Upper lobe of right lung (tissue), 1 donor: ENCODE data around the gene MIDN. TPM values are rescaled to one million over a fixed set of nuclear protein-coding genes. Genes with fewer than 3 reads are reported as not detected.

Experiments
- ATAC-seq: fragments of 200-7000 bp; cut with Tn5 transposase; one replicate; pipeline ENCODE4 v1.9.1; 2020; ENCODE audit warnings: mild to moderate bottlenecking, moderate library complexity
- DNase-seq: peaks from one replicate; pipeline ENCODE4 v3.0.0-alpha.2; 2020
- H3K27ac ChIP-seq: fragments of 200-600 bp; one replicate; pipeline ENCODE4 v1.8.0; 2022
- H3K27me3 ChIP-seq: fragments of 200-600 bp; one replicate; pipeline ENCODE4 v1.8.0; 2022; ENCODE audit warnings: mild to moderate bottlenecking
- H3K36me3 ChIP-seq: fragments of 200-600 bp; one replicate; pipeline ENCODE4 v1.8.0; 2022
- H3K4me1 ChIP-seq: fragments of 200-600 bp; one replicate; pipeline ENCODE4 v1.8.0; 2022
- H3K4me3 ChIP-seq: fragments of 200-600 bp; one replicate; pipeline ENCODE4 v1.8.0; 2022; ENCODE audit warnings: mild to moderate bottlenecking
- H3K9me3 ChIP-seq: fragments of 200-600 bp; one replicate; pipeline ENCODE4 v1.8.0; 2022
- CTCF ChIP-seq: fragments of 200-600 bp; IDR thresholded peaks from one replicate; pipeline ENCODE4 v1.8.0; 2022; ENCODE audit warnings: antibody characterized with exemption
- intact Hi-C: fragments of 100-400 bp; cut with DNase I; formaldehyde crosslinking; loops from one replicate; pipeline ENCODE4 v1.11.0; 2022
- total RNA-seq: library from RNA; stranded (reverse); fragmentation: NEBNext Ultra II Directional; extraction: Animal tissue kit (Norgen Biotek cat#: 25700); gene quantifications from one replicate; pipeline ENCODE4 v1.2.1, GENCODE V29; 2021
- donor health status: DM: no; HTN: yes; CAD: no; lungs with severe emphysema.

MIDN gene
- total RNA-seq, 1 donor from 2014 or later, result 135 TPM

DNA sequence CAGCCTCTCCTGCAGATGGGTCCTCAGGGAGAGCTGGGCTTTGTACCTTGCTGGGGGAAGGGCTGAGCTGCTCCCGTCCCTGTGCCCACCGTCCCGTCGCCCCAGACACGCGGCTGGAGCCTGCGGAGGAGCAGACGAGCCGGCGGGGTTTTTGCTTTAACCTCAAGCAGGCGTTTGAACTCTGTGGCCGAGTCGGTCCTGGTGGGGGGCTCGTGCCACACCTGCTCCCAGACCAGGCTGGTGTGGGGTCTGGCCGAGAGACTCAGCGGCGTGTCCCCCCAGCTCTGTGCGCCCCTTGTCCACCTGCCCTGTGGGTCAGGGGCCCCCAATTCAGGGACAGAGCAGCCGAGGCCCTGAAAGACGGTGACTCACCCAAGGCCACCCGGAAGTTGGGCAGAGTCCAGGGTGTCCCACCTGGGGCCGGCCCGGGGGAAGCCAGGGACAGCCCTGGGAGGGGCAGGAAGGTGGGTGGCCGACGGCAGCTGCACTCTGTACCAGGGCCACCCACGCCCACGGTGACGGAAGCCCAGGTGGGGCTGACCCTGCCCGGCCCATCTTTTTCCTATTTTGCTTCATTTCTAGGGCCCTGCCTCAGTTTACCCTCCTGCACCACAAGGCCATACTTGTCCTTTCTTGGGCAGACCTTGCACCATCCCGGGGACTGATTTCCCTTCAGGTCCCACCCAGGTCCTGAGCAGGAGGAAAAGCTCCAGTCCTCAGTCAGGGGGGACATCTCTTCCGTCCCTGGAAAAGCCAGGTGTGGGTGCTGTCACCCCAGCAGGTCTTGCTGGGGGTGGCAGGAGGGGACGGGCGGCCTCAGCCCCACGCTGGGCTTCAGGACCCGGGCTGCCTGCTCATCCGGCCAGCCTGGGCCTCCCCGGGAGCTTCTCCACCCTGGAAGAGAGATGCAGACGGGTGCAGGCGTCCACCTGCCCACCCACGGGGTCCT, 42.6 kb downstream of the MIDN start:
- Histone ChIP-seq H3K27me3 (peaks cover 88% of the 10 kb centered on the region), H3K9me3 (no peaks in the 10 kb centered on the region), H3K4me1 (no peaks in the 10 kb centered on the region), H3K36me3 (no peaks in the 10 kb centered on the region), H3K27ac (no peak overlapping the region), H3K4me3 (no peak overlapping the region)
- DNase-seq, result no peak
- ATAC-seq, result no peak
- intact Hi-C loops, result no loop called here
- no peak for TF ChIP-seq CTCF

GRCh38 chr19:1291761-1292418, 43.5 kb downstream of the MIDN start:
- no peak for ATAC-seq
- no peaks in the 10 kb centered on the region for H3K9me3 ChIP-seq
- no peak for TF ChIP-seq CTCF
- H3K27ac ChIP-seq, result no peak overlapping the region
- intact Hi-C loops, result no loop called here
- H3K27me3 ChIP-seq, result peaks cover 82% of the 10 kb centered on the region
- no peaks in the 10 kb centered on the region for H3K36me3 ChIP-seq
- H3K4me1 ChIP-seq, result no peaks in the 10 kb centered on the region
- no peak overlapping the region for H3K4me3 ChIP-seq
- no peak for DNase-seq

DNA sequence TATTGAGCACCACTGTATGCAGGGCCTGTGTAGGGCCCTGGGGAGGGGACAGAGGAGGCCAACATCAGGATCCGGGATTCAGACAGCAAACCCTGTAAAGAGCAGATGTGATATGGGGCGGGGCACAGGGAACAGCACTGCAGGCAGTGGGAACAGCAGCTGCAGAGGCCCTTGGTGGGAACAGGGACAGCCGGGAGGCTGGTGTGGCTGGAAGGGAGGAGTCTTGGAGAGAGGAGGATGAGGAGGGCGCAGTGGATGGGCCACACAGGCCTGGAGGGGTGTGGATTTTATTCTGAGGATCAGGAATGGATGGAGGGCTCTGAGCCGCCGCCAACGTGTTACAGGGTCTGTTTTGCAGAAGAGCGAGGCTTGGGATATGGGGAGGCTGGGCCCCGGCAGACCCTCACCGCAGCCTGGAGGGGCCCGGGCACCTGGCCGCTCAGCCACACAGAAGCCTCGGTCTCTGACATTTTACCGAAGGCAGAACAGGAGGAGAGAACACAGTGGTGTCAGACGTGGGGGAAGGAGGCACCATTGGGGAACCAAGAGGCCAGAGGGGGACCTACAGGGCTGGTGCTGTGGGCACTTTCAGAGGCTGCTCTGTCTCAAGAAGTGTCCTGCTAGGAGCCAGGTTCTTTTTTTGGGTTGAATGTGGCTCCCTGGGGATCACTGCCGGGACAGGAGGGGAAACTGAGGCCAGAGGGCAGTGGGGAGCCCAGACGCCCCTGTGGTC, 44.2 kb downstream of the MIDN start:
- ATAC-seq, result no peak
- intact Hi-C loops, result no loop called here
- Histone ChIP-seq H3K27ac (no peak overlapping the region), H3K4me1 (no peaks in the 10 kb centered on the region), H3K4me3 (no peak overlapping the region), H3K36me3 (no peaks in the 10 kb centered on the region), H3K27me3 (peaks cover 75% of the 10 kb centered on the region), H3K9me3 (no peaks in the 10 kb centered on the region)
- TF ChIP-seq CTCF, result no peak
- no peak for DNase-seq

DNA sequence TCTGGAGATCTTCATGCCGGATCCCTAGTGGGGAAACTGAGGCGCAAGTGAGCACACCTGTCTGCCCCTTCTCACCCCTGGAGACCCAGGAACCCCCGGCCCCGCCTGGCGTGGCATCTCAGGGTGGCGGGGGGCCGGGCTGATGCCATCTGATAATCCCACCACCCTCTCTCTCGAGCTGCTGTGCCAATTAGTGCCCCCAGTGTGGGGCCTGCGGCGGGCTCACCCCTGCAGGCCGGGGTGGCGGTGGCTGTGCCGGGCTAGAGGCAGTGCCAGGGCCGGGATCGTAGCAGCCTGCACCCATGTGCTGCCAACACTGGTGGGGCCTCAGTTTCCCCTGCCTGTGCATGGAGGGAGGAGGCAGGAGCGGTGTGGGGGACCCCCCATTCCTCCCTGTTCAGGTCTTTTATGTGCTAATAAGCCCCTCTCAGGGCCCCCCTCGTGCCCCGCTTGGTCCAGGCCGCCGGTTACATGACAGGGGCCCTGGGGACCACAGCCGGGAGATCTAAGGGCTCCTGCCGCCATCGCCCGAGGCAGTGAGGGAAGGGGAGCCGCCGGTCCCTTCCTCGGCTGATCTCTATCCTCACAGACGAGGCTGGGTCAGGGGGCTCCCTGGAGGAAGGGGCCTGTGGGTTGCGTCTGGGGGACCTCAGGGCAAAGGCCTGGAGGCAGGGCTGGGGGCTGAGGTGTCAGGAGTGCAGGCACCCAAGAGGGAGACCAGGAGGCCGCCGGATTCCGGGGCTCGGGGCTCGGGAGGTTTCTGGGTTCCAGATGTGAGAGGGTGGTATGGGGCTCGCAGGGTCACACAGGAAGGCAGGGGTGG, 45.6 kb downstream of the MIDN start:
- intact Hi-C loops, result no loop called here
- peaks cover 61% of the 10 kb centered on the region for H3K27me3 ChIP-seq
- no peak overlapping the region for H3K27ac ChIP-seq
- DNase-seq (no peak), ATAC-seq (no peak)
- H3K9me3 ChIP-seq, result no peaks in the 10 kb centered on the region
- no peak for TF ChIP-seq CTCF
- H3K4me3 ChIP-seq, result no peak overlapping the region
- H3K4me1 ChIP-seq, result no peaks in the 10 kb centered on the region
- no peaks in the 10 kb centered on the region for H3K36me3 ChIP-seq

DNA sequence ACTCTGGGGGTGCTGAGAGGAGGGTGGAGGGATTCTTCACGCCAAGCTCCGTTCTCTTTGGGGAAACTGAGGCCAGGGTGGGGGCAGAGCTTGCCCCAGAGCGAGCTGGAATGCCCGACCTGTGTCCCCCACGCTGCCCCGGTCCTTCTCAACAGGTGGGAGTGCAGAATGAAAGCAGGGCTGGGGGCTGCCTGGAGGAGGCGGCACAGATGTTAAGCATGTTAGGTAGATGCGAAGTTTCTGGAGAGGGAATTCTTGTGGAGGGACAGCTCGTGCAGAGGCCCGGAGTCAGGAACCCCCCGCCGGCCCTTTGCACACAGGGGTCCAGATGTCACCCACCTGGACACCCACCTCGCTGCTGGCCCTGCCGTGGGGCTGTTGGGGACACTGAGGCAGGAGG, 46.3 kb downstream of the MIDN start:
- no peaks in the 10 kb centered on the region for H3K36me3 ChIP-seq
- no peak for ATAC-seq
- H3K9me3 ChIP-seq, result no peaks in the 10 kb centered on the region
- no peak overlapping the region for H3K4me3 ChIP-seq
- H3K4me1 ChIP-seq, result no peaks in the 10 kb centered on the region
- intact Hi-C loops, result no loop called here
- TF ChIP-seq CTCF, result no peak
- H3K27me3 ChIP-seq, result peaks cover 56% of the 10 kb centered on the region
- no peak overlapping the region for H3K27ac ChIP-seq
- no peak for DNase-seq
